Nephron (organoid): ENCODE data around the gene NFIC.
A peak's percentile ranks its signal among the peaks of the same experiment; 100 is the strongest.
"Not testable (repeated sequence)": the region's sequence is repeated elsewhere in the genome, so short reads cannot be mapped to it uniquely, and the experiment has no call there.

Source experiments
- H3K27ac Mint-ChIP-seq, 3 experiments: 2 replicates each; pipeline ENCODE4 v1.8.0; 2020; ENCODE audit warnings: mixed read lengths in 3 of 3, mild to moderate bottlenecking in 2 of 3, moderate library complexity in 1 of 3
- H3K27me3 Mint-ChIP-seq: 2 replicates; pipeline ENCODE4 v1.8.0; 2021; ENCODE audit warnings: low read depth, mild to moderate bottlenecking, moderate library complexity, mixed read lengths
- H3K36me3 Mint-ChIP-seq: 2 replicates; pipeline ENCODE4 v1.8.0; 2020; ENCODE audit warnings: low read depth, mixed read lengths
- H3K4me1 Mint-ChIP-seq: 2 replicates; pipeline ENCODE4 v1.8.0; 2020; ENCODE audit warnings: mixed read lengths
- H3K4me3 Mint-ChIP-seq, 3 experiments: 2 replicates each; pipeline ENCODE4 v1.8.0; 2020; ENCODE audit warnings: mild to moderate bottlenecking in 3 of 3, mixed read lengths in 3 of 3, moderate library complexity in 2 of 3
- H3K9me3 Mint-ChIP-seq: 2 replicates; pipeline ENCODE4 v1.8.0; 2020; ENCODE audit warnings: mixed read lengths
- CTCF ChIP-seq, 3 experiments: fragments of 200-600 bp; sonication (generic); IDR thresholded peaks; one replicate each; pipeline ENCODE4 v1.5.0; 2021; ENCODE audit warnings: antibody characterized with exemption in 3 of 3; ENCODE audit not compliant: unreplicated experiment in 3 of 3

The NFIC gene

GRCh38 chr19:3373971-3374368, 7.6 kb downstream of the NFIC start:
- H3K4me1 Mint-ChIP-seq: peaks cover 57% of the 10 kb centered on the region
- H3K9me3 Mint-ChIP-seq: no peaks in the 10 kb centered on the region
- H3K27ac Mint-ChIP-seq: peak overlapping the region in 2 of 3 experiments; percentile 77 to 91
- H3K27me3 Mint-ChIP-seq: peaks cover 37% of the 10 kb centered on the region
- H3K4me3 Mint-ChIP-seq: peak overlapping the region in 2 of 3 experiments; percentile 28 to 65
- no peak for TF ChIP-seq CTCF (IDR thresholded peaks at IDR 0.05; ENCODE audit: unreplicated experiment in 3 of 3)
- H3K36me3 Mint-ChIP-seq: no peaks in the 10 kb centered on the region

GRCh38 chr19:3374369-3375112, 8.2 kb downstream of the NFIC start:
- Mint-ChIP-seq H3K27me3 (peaks cover 33% of the 10 kb centered on the region), H3K4me1 (peaks cover 53% of the 10 kb centered on the region), H3K27ac (peak overlapping the region; percentile 51 to 91 (median 77)), H3K4me3 (peak overlapping the region in 2 of 3 experiments; percentile 4 to 65), H3K9me3 (no peaks in the 10 kb centered on the region), H3K36me3 (no peaks in the 10 kb centered on the region)
- TF ChIP-seq CTCF (IDR thresholded peaks at IDR 0.05; ENCODE audit: unreplicated experiment in 3 of 3): no peak

GRCh38 chr19:3375221-3376090, 9.1 kb downstream of the NFIC start:
- H3K36me3 Mint-ChIP-seq: no peaks in the 10 kb centered on the region
- no peak for TF ChIP-seq CTCF (IDR thresholded peaks at IDR 0.05; ENCODE audit: unreplicated experiment in 3 of 3)

GRCh38 chr19:3376091-3376455, 9.7 kb downstream of the NFIC start:
- H3K27me3 Mint-ChIP-seq: peaks cover 18% of the 10 kb centered on the region
- H3K27ac Mint-ChIP-seq: peak overlapping the region in 2 of 3 experiments; percentile 16 to 59
- H3K36me3 Mint-ChIP-seq, H3K9me3 Mint-ChIP-seq, H3K4me3 Mint-ChIP-seq: not testable (repeated sequence)
- H3K4me1 Mint-ChIP-seq: peaks cover 38% of the 10 kb centered on the region

More at GRCh38 chr19:3375221-3376090, 9.1 kb downstream of the NFIC start:
- H3K27ac Mint-ChIP-seq: peak overlapping the region; percentile 51 to 91 (median 77)
- H3K9me3 Mint-ChIP-seq: no peaks in the 10 kb centered on the region
- peaks cover 24% of the 10 kb centered on the region for H3K27me3 Mint-ChIP-seq
- H3K4me3 Mint-ChIP-seq: no peak overlapping the region
- peaks cover 44% of the 10 kb centered on the region for H3K4me1 Mint-ChIP-seq

GRCh38 chr19:3378352-3379150, 12.2 kb downstream of the NFIC start:
- Mint-ChIP-seq H3K27me3 (peaks cover 4% of the 10 kb centered on the region), H3K36me3 (peaks cover 4% of the 10 kb centered on the region), H3K27ac (peak overlapping the region; percentile 71 to 86 (median 83)), H3K4me3 (peak overlapping the region in 1 of 3 experiments; percentile 32), H3K9me3 (no peaks in the 10 kb centered on the region), H3K4me1 (peaks cover 42% of the 10 kb centered on the region)
- no peak for TF ChIP-seq CTCF (IDR thresholded peaks at IDR 0.05; ENCODE audit: unreplicated experiment in 3 of 3)

- Mint-ChIP-seq H3K4me3 (no peak overlapping the region), H3K36me3 (peaks cover 4% of the 10 kb centered on the region), H3K27me3 (no peaks in the 10 kb centered on the region), H3K4me1 (peaks cover 32% of the 10 kb centered on the region), H3K27ac (no peak overlapping the region), H3K9me3 (no peaks in the 10 kb centered on the region)
- TF ChIP-seq CTCF (IDR thresholded peaks at IDR 0.05; ENCODE audit: unreplicated experiment in 3 of 3): no peak
These were observed 14.4 kb downstream of the NFIC start for GRCh38 chr19:3380829-3381228.
